ENCODE results near the gene WNT8A.

Gene WNT8A

DNA sequence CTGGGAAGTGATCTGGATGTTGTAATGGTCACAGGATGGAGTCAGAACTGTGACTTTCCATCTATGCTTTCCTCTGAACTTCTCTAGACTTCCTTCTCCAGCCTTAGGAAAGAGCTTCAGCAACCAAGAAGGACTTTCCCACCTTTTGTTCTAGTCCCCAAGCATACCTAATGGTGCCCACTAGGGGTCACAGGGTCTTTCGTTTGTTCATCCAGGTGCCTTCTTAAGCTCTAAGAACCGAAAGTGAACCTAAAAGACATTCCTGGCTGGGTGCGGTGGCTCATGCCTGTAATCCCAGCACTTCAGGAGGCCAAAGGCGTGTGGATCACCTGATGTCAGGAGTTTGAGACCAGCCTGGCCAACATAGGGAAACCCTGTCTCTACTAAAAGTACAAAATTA lies 1.8 kb upstream of the WNT8A start:
- DNase-seq (ENCODE audit: low read depth, low spot score) = no peak

DNA sequence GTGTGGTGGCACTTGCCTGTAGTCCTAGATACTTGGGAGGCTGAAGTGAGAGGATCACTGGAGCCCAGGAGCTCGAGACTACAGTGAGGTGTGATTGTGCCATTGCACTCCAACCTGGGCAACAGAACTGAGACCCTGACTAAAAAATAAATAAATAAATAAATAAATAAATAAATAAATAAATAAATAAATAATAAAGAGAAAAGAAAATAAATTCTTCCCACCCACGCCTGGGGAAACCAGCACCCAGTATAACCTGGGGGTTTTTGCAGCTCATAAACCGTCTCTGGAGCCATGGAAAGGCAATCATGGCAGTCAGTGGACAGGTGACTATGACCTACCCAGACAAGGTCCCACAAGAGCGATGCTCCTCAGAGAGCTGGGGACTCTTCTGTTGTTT lies 7.9 kb downstream of the WNT8A start:
- DNase-seq (ENCODE audit: low read depth, low spot score) = no peak

DNA sequence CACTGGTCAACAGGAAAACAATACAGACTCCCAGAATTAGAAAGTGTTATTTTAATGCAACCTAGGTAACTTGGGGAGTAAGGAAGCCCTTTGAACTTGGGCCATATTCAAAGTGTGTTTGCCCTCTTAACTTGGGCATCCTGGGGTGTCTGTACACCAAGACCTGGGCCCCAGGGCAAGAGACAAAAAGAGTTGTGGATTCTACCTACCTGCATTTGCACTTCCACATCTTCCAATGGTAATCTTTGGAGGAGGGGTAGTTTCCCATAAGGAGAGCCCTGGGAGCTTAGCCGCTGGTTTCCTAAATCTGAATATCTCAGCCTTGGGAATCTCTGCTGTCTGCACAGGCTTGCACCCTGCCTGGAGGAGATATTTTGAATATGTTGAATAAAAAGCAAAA lies 8.5 kb downstream of the WNT8A start:
- DNase-seq (ENCODE audit: low read depth, low spot score) = no peak

DNA sequence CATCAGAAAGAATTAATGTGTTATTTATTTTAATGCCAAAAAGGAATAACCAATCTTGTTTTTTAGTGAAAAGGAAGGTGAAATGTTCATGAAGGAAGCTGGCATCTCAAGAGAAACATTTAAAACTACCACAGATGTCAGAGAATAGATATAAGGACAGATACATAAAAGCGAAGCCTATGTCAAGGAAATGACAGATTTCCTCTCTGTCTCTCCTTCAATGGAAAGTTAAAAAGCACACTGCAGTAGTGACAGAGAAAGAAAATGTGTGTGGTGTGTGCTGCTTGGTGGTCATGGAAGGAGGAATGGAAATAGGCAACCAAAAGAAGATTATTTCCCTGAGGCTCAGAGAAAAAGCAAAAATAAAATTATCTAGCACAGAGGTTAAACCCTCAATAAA lies 9.2 kb downstream of the WNT8A start:
- DNase-seq (ENCODE audit: low read depth, low spot score) = no peak

DNA sequence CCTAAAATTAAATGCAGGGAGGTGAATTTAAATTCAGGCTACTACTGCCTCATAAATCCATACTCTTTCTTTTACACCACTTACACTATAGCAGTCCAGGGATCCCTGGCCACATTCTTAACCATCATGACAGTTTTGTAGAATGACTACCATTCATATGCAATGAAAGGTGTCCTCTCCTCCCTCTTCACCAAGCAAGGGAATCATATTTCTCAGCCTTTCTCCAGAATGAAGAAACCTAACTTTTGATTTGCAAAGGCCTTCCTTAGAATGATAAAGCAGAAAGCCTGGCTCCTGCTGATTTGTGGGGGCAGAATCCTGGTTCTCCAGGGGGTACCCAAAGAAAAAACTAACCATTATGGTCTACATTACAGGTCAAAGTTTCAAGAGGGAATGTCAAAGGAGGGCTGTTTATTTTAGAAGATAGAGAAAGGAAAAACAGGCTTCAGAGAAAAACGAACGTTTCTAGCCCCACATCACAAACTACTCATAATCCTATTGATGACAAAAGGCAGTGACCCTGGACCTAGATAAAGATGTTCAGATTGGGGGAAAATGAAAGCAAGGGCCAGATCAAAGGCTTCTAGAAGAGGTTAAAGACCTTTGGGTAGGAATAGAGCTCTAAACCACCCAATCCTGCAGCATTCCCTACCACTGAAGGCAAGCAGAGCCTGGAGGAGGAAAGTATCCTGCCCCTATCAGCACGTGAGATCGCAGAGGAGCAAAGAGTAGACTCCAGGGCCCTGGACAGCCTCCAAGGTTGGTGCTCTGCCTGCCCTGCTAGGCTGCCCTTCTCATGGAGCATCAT lies 11.5 kb downstream of the WNT8A start:
- DNase-seq (ENCODE audit: low read depth, low spot score) = no peak

DNA sequence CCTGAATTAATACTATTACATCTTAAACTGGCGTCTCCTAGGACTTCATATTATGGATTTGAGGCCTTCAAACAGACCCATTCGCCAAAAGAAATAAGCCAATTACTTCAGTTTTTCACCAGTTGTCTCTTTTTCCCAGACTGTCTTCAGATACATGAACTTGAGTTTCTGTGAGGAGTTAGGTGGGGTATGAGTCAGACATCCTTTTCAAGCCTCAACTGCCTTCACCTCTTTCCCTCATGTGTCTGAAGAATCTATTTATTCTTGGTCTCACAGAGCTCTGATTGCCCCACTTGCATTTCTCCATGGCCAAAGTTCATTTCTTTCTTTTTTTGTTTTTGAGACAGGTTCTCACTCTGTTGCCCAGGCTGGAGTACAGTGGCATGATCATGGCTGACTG lies 12.5 kb downstream of the WNT8A start:
- no peak for DNase-seq (ENCODE audit: low read depth, low spot score)

GRCh38 chr5:138096997-138097828 lies 13.4 kb downstream of the WNT8A start:
- DNase-seq (ENCODE audit: low read depth, low spot score) = no peak

DNA sequence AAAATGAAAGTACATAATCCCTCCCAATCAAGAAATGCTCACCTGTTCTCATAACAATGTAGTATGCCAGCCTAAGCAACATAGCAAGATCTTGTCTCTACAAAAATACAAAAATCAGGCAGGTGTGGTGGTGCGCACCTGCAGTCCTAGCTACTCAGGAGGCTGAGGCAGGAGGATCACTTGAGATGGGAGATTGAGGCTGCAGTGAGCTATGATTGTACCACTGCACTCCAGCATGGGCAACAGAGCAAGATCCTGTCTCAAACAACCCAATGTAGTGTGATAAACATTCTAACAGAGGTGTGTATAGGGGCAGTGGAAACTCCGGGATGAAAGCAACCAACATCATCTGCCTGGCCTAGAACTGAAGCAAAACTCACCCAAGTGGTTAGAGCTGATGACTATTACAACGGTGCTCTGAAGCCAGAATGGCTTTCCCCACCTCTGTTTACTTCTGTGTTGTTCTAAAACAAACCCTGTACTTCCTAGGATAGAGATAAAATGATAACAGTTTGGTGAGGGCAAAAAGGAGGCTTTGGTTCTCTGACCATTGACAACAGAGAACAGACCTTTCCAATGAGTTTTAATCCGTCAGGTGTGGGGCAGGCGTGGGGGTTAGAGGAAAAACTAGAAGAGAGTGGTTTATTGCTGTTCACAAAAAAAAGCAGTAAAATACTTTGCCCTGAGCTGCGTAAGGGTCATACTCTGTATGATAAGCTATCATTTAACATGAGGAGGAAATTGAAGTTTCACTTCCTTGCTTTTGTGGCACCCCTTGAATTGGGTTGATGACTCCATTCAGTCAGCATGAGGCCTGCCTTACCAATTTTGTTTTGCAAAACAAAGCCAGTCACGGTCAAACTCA lies 18.9 kb downstream of the WNT8A start:
- no peak for DNase-seq (ENCODE audit: low read depth, low spot score)

DNA sequence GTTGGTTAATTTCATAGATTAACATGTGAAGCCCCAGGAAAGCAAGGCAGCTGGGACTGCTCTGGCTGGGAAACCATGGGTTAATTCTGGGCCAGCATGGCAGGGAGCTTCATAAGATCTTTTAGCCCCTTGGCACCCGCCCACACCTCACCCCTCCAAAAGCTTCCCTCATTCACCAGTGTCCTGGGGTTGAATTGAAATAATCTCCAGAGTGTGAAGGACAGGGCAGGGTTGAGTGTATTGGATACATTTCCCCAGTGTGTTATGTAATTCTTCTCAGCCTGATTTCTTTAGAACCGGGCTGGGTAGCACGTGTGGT lies 19.4 kb downstream of the WNT8A start:
- no peak for DNase-seq (ENCODE audit: low read depth, low spot score)

DNA sequence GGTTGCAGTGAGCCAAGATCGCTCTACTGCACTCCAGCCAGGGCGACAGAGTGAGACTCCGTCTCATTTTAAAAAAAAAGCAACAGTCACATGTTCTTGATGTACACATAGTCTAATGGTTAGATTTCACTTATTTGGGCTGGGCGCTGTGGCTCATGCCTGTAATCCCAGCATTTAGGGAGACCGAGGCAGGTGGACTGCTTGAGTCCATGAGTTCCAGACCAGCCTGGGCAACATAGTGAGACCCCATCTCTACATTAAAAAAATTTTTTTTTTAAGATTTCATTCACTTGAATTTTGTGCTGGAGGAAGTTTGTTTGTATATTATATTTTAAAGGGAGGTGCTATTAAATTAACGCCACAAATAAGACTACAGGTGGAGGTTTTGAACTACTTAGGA lies 21.9 kb downstream of the WNT8A start:
- no peak for DNase-seq (ENCODE audit: low read depth, low spot score)

DNA sequence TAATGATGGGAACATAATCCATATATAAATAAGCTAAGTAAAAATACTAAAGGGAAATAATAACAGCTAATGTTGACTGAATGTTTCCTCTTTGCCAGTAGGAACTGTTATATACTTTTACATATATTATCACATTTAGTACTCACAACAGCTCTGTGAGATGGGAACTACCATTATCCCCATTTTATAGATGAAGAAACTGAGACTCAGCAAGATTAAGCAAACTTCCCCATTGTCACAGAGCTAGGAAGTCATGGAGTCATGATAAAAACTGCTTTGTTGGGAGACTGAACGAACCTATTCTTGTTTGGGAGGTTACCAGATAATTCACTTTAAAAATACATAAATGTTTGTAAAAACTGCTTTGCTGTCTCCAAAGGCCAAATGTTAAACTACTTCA lies 23.4 kb downstream of the WNT8A start:
- no peak for DNase-seq (ENCODE audit: low read depth, low spot score)

GRCh38 chr5:138109463-138110265 lies 25.8 kb downstream of the WNT8A start:
- no peak for DNase-seq (ENCODE audit: low read depth, low spot score)

GRCh38 chr5:138110266-138110963 lies 26.6 kb downstream of the WNT8A start:
- DNase-seq (ENCODE audit: low read depth, low spot score) = no peak

GRCh38 chr5:138111181-138111580 lies 27.3 kb downstream of the WNT8A start:
- DNase-seq (ENCODE audit: low read depth, low spot score) = no peak

DNA sequence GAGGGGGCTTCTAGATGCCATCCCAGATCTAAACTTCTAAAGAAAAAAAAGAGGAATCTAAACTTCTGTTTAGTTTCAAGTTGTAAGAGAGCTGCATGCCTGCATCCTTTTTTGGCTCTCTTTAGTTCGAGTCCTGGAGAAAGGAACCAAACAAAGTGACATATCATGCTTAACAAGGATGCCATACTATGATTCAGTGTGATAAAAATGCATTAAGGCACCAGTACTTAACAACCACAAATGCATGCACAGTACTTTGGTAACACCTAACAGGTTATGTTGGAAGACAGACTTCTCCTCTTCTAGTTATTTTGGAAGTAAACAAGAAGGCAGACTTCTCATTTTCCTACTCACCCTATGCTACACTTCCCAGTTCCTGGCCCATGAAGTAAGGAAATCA lies 28.1 kb downstream of the WNT8A start:
- no peak for DNase-seq (ENCODE audit: low read depth, low spot score)

GRCh38 chr5:138115254-138115653 lies 31.4 kb downstream of the WNT8A start:
- no peak for DNase-seq (ENCODE audit: low read depth, low spot score)

- no peak for DNase-seq (ENCODE audit: low read depth, low spot score)
These were observed 44.5 kb downstream of the WNT8A start for GRCh38 chr5:138128334-138128733.

DNA sequence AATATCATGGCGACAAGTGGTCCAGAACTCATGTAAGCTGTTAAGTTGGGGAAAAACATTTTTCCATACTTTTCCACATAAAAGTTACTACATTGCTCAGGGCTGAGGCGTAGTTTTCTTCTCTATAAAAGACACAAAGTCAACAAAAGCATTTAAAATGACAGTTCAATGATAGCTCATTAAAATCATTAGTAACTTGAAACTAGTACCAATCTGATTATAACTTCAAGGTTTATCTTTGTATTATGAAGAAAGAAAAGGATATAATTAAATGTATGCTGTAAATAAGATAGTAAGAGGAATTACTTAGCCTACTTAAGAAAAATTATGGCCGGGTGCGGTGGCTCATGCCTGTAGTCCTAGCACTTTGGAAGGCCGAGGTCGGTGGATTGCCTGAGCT lies 45.5 kb downstream of the WNT8A start:
- DNase-seq (ENCODE audit: low read depth, low spot score) = no peak

DNA sequence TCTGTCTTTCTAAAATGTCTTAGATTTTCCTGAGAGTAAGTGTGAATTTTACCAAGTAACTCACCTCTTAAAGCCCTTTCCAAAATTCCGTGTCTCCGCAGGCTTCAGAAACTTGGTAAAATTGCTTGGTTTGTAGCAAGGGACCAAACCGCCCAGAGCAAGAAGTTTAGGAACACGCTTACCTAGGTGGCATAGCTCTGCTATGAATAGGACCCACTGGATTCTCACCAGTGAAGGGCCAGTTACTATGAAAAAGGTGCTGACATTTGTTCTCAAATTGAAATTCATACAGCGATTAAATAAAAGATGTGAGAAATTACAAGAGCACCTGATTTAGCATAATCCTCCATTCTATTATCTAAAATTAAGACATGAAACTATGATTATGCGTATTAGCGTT lies 48.7 kb downstream of the WNT8A start:
- DNase-seq (ENCODE audit: low read depth, low spot score) = no peak

GRCh38 chr5:138138949-138139780 lies 55.3 kb downstream of the WNT8A start, which contains the start of gene NME5:
TSS of gene NME5 (minus strand) at chr5:138139428. CDS start at chr5:138138780, 648 bp downstream.
- no peak for DNase-seq (ENCODE audit: low read depth, low spot score)

Data from activated CD4-positive, CD25-positive, alpha-beta regulatory T cell treated with anti-CD3 and anti-CD28 coated beads, Interleukin-2, amount 50 U/mL, for 16 hours (primary cell).